Thyroid gland (tissue), 4 donors: ENCODE measurements around the gene KRT6C. TPM values are rescaled to one million over a fixed set of nuclear protein-coding genes. Genes with fewer than 3 reads are reported as not detected.
"Not testable (repeated sequence)": the region's sequence is repeated elsewhere in the genome, so short reads cannot be mapped to it uniquely, and the experiment has no call there.

ENCODE experiments used
- DNase-seq, 2 donors: peaks; one replicate each; pipeline ENCODE4 v3.0.0-alpha.2; 2019
- H3K27ac ChIP-seq, 3 donors: fragments of 200-600 bp; sonication (generic); 1 replicate in 2 of 3; 2 replicates in 1 of 3; pipeline ENCODE4 v1.5.1; 2016 to 2019; ENCODE audit warnings: mild to moderate bottlenecking in 1 of 3, moderate library complexity in 1 of 3
- H3K27me3 ChIP-seq: fragments of 200-600 bp; sonication (generic); one replicate; pipeline ENCODE4 v1.5.1; 2019
- H3K36me3 ChIP-seq, 2 donors: fragments of 200-600 bp; sonication (generic); one replicate each; pipeline ENCODE4 v1.5.1; 2016 to 2019
- H3K4me1 ChIP-seq, 2 donors: fragments of 200-600 bp; sonication (generic); one replicate each; pipeline ENCODE4 v1.5.1; 2017 to 2019
- H3K4me3 ChIP-seq, 3 donors: fragments of 200-600 bp; sonication (generic); replicated peaks in 1 of 3; 1 replicate in 2 of 3; 2 replicates in 1 of 3; pipeline ENCODE4 v1.5.1; 2016; ENCODE audit warnings: mild to moderate bottlenecking in 1 of 3
- H3K9me3 ChIP-seq: fragments of 200-600 bp; sonication (generic); one replicate; pipeline ENCODE4 v1.5.1; 2017
- CTCF ChIP-seq, 6 experiments: fragments of 200-600 bp in 3 of 6; fragments of 450-650 bp in 3 of 6; sonication (generic) in 3 of 6; IDR thresholded peaks; one replicate each; pipeline ENCODE4 v1.5.1; 2016 to 2019; ENCODE audit warnings: antibody characterized with exemption in 6 of 6, mild to moderate bottlenecking in 2 of 6, inconsistent platforms in 1 of 6, moderate library complexity in 1 of 6
- POLR2A ChIP-seq, 2 donors: fragments of 450-650 bp; IDR thresholded peaks; one replicate each; pipeline ENCODE4 v1.6.1; 2017; ENCODE audit warnings: antibody characterized with exemption in 2 of 2, mild to moderate bottlenecking in 2 of 2, moderate library complexity in 1 of 2
- WGBS, 2 donors: methylation state at CpG; one replicate each; pipeline ENCODE4 v1.1.5; 2017; 5-methylcytosine and 5-hydroxymethylcytosine counted together
- intact Hi-C: fragments of 100-400 bp; cut with DNase I; formaldehyde crosslinking; loops from one replicate; pipeline ENCODE4 v1.15.1; 2023
- total RNA-seq, 4 donors: library from RNA; depleted of rRNA; stranded (reverse); fragments of >200 nt; gene quantifications; one replicate each; pipeline ENCODE4 v1.2.3, GENCODE V29; 2016

Gene KRT6C
- total RNA-seq, 4 donors from 2014 or later = not detected

GRCh38 chr12:52513736-52514135 lies 40.1 kb upstream of the KRT6C start:
- intact Hi-C loops = no loop called here
- WGBS, 2 donors = 90 to 96% methylated on average over 6 of the region's 6 CpGs
- Histone ChIP-seq H3K36me3 (no peaks in the 10 kb centered on the region), H3K9me3 (no peaks in the 10 kb centered on the region), H3K27me3 (no peaks in the 10 kb centered on the region), H3K27ac (no peak overlapping the region), H3K4me3 (no peak overlapping the region), H3K4me1 (no peaks in the 10 kb centered on the region)
- no peak for DNase-seq
- no peak for TF ChIP-seq CTCF (IDR thresholded peaks at IDR 0.05)
- no peak for TF ChIP-seq POLR2A (IDR thresholded peaks at IDR 0.05)

- intact Hi-C loops = loop anchor here (10.0 kb wide), 2 partner anchors 133 to 353 kb away; no protein-coding TSS in a partner anchor
- Histone ChIP-seq H3K4me1 (no peaks in the 10 kb centered on the region), H3K9me3 (no peaks in the 10 kb centered on the region), H3K36me3 (no peaks in the 10 kb centered on the region), H3K4me3 (no peak overlapping the region), H3K27ac (no peak overlapping the region), H3K27me3 (no peaks in the 10 kb centered on the region)
- no peak for TF ChIP-seq POLR2A (IDR thresholded peaks at IDR 0.05)
- TF ChIP-seq CTCF (IDR thresholded peaks at IDR 0.05) = no peak
- 84 to 86% methylated on average over 5 of the region's 5 CpGs for WGBS, 2 donors
- DNase-seq = no peak
Observed at GRCh38 chr12:52508211-52508610, 34.6 kb upstream of the KRT6C start.

GRCh38 chr12:52506858-52507715 lies 33.5 kb upstream of the KRT6C start:
- no peaks in the 10 kb centered on the region for H3K27me3 ChIP-seq
- TF ChIP-seq POLR2A (IDR thresholded peaks at IDR 0.05) = no peak
- TF ChIP-seq CTCF (IDR thresholded peaks at IDR 0.05) = peak in 5 of 6 experiments; percentile 16 to 64 (median 57)
- H3K9me3 ChIP-seq = no peaks in the 10 kb centered on the region
- no peak overlapping the region for H3K27ac ChIP-seq
- intact Hi-C loops = loop anchor here (10.0 kb wide), 2 partner anchors 132 to 352 kb away; no protein-coding TSS in a partner anchor
- 26 to 28% methylated on average over 4 of the region's 4 CpGs for WGBS, 2 donors
- no peak for DNase-seq
- H3K4me3 ChIP-seq = no peak overlapping the region
- H3K36me3 ChIP-seq = no peaks in the 10 kb centered on the region
- no peaks in the 10 kb centered on the region for H3K4me1 ChIP-seq

GRCh38 chr12:52502877-52503276 lies 29.3 kb upstream of the KRT6C start:
- WGBS, 2 donors = 93 to 98% methylated on average over 1 of the region's 1 CpG
- TF ChIP-seq CTCF (IDR thresholded peaks at IDR 0.05) (no peak), POLR2A (IDR thresholded peaks at IDR 0.05) (no peak)
- Histone ChIP-seq H3K4me1 (no peaks in the 10 kb centered on the region), H3K9me3 (no peaks in the 10 kb centered on the region), H3K4me3 (no peak overlapping the region), H3K27me3 (no peaks in the 10 kb centered on the region), H3K27ac (no peak overlapping the region), H3K36me3 (no peaks in the 10 kb centered on the region)
- intact Hi-C loops = loop anchor here (10.0 kb wide), 2 partner anchors 128 to 348 kb away; no protein-coding TSS in a partner anchor
- DNase-seq = no peak

GRCh38 chr12:52501490-52501889 lies 27.9 kb upstream of the KRT6C start:
- H3K4me1 ChIP-seq = no peaks in the 10 kb centered on the region
- H3K36me3 ChIP-seq = no peaks in the 10 kb centered on the region
- H3K27me3 ChIP-seq = no peaks in the 10 kb centered on the region
- H3K27ac ChIP-seq = no peak overlapping the region
- DNase-seq = no peak
- no peaks in the 10 kb centered on the region for H3K9me3 ChIP-seq
- intact Hi-C loops = loop anchor here (10.0 kb wide), 2 partner anchors 127 to 347 kb away; no protein-coding TSS in a partner anchor
- TF ChIP-seq POLR2A (IDR thresholded peaks at IDR 0.05) = no peak
- TF ChIP-seq CTCF (IDR thresholded peaks at IDR 0.05) = no peak
- 73 to 83% methylated on average over 7 of the region's 7 CpGs for WGBS, 2 donors
- H3K4me3 ChIP-seq = no peak overlapping the region

- intact Hi-C loops = loop anchor here (10.0 kb wide), 2 partner anchors 126 to 346 kb away; no protein-coding TSS in a partner anchor
- H3K4me3 ChIP-seq, H3K4me1 ChIP-seq, H3K36me3 ChIP-seq, H3K27me3 ChIP-seq, DNase-seq, H3K27ac ChIP-seq, H3K9me3 ChIP-seq: not testable (repeated sequence)
- 76 to 78% methylated on average over 6 of the region's 6 CpGs for WGBS, 2 donors
Observed at GRCh38 chr12:52500574-52500973, 27.0 kb upstream of the KRT6C start.
